Activated CD4-positive, alpha-beta memory T cell treated with anti-CD3 and anti-CD28 coated beads for 36 hours (primary cell): Measurements from ENCODE around the gene AK9. TPM values are rescaled to one million over a fixed set of nuclear protein-coding genes. Genes with fewer than 3 reads are reported as not detected.

Experiments
- CTCF ChIA-PET: fragments of 350-600 bp; sonication (Branson Sonifier 250); formaldehyde crosslinking; loops from one replicate; lab custom pipeline; 2021; ENCODE audit warnings: antibody characterized with exemption, inconsistent platforms; lab: Charles Lee
- POLR2A ChIA-PET: fragments of 350-600 bp; sonication (Branson Sonifier 250); formaldehyde crosslinking; loops from one replicate; lab custom pipeline; 2021; ENCODE audit warnings: antibody characterized with exemption; lab: Charles Lee
- DNase-seq: peaks from one replicate; pipeline ENCODE4 v3.0.0-alpha.2; 2020
- H3K27ac Mint-ChIP-seq: one replicate; pipeline ENCODE4 v1.8.0; 2021; ENCODE audit warnings: mixed read lengths
- H3K27me3 Mint-ChIP-seq: one replicate; pipeline ENCODE4 v1.8.0; 2021; ENCODE audit warnings: mixed read lengths
- H3K36me3 Mint-ChIP-seq: one replicate; pipeline ENCODE4 v1.8.0; 2021; ENCODE audit warnings: mixed read lengths
- H3K4me1 Mint-ChIP-seq: one replicate; pipeline ENCODE4 v1.8.0; 2021; ENCODE audit warnings: low read depth, mixed read lengths
- H3K4me3 Mint-ChIP-seq: one replicate; pipeline ENCODE4 v1.8.0; 2021; ENCODE audit warnings: mild to moderate bottlenecking, mixed read lengths
- H3K9me3 Mint-ChIP-seq: one replicate; pipeline ENCODE4 v1.8.0; 2021; ENCODE audit warnings: mixed read lengths
- intact Hi-C: fragments of 100-400 bp; cut with micrococcal nuclease; formaldehyde crosslinking; loops from one replicate; pipeline ENCODE4 v1.15.1; 2023
- total RNA-seq, 2 experiments: library from RNA; stranded (reverse); gene quantifications; one replicate each; pipeline ENCODE4 v1.2.3, GENCODE V29; 2021

The AK9 gene
- total RNA-seq, 2 experiments from 2014 or later, result 2.2 to 2.8 TPM

DNA sequence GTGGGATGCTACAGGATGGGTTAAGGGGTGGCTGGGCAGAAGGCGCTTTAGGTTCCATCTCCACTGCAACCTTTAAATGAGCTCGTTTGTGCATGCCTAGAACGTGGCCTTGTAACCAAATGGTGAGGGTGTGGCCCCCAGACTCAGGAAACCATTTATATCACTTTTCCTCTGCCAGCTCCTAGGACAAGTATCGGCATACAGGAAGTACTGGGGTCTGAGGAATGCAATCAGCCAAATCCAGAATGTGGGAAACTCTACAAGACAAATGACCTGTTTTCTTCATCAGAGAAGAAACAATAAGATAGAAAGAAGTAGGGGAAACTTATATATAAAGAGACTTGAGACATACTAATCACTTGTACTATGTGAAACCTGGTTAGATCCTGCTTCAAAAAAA lies 21.2 kb downstream of the AK9 start:
- DNase-seq, result no peak
- CTCF ChIA-PET, result no interaction called here
- no peaks in the 10 kb centered on the region for H3K27me3 Mint-ChIP-seq
- POLR2A ChIA-PET, result no interaction called here
- no peaks in the 10 kb centered on the region for H3K4me1 Mint-ChIP-seq
- no peak overlapping the region for H3K27ac Mint-ChIP-seq
- intact Hi-C loops, result no loop called here
- no peaks in the 10 kb centered on the region for H3K9me3 Mint-ChIP-seq
- H3K36me3 Mint-ChIP-seq, result peaks cover 21% of the 10 kb centered on the region
- H3K4me3 Mint-ChIP-seq, result no peak overlapping the region

DNA sequence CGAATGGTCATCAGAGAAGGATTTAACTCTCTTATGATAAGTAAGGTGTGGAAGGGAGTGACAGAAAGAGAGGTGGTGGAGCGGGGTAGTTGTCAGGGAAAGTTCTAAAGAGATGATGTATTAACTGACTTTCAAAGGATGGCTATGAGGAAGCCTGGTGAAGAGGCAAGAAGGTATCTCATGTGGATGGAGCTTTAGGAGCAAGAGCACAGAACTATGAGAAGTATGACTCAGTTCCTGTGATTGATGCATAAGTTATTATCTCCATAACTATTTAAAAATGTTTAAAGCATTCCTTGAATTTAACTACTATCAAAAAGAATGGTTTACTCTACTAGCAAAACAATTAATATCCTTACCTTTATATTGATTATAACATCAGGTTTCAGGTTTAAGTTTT lies 28.8 kb downstream of the AK9 start:
- intact Hi-C loops, result no loop called here
- H3K27ac Mint-ChIP-seq, result no peak overlapping the region
- no peaks in the 10 kb centered on the region for H3K36me3 Mint-ChIP-seq
- ChIA-PET POLR2A (no interaction called here), CTCF (no interaction called here)
- peaks cover 2% of the 10 kb centered on the region for H3K4me1 Mint-ChIP-seq
- H3K4me3 Mint-ChIP-seq, result no peak overlapping the region
- no peaks in the 10 kb centered on the region for H3K27me3 Mint-ChIP-seq
- DNase-seq, result no peak
- H3K9me3 Mint-ChIP-seq, result no peaks in the 10 kb centered on the region

DNA sequence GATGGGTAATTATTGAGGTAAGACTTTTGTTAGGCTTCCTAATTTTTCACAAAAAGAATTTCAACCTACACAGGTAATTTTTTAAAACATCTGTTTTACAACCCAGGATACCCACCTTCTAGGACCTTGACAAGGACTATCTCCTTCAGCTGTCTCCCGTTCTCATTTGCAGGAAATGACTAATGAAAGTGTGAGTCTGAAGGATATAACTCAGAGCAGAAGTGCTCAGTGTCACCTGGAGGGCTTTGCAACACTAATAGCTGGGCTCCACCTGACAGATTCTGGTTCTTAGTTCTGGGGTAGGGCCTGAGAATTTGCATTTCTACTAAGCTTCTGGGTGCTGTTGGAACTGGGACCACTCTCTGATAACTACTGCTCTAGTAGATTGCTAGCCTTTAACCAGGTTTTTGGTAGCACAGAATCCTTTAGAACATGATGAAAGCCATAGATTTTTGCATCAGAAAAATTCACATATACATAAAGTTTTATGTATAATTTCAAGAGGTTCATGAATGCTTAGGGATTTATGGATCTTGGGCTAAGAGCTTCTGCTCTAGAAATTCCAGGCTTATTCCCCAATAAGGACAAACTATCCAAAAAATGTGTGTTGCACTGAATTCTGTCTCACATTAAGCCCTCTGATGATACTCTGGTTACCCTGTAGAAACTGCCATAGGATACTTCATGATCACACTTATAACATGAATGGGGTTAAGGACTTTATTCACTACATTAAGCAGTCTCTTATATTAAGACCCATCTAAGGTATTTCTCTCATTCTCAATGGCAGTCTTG lies 30.3 kb downstream of the AK9 start:
- H3K4me1 Mint-ChIP-seq, result peaks cover 2% of the 10 kb centered on the region
- POLR2A ChIA-PET, result no interaction called here

DNA sequence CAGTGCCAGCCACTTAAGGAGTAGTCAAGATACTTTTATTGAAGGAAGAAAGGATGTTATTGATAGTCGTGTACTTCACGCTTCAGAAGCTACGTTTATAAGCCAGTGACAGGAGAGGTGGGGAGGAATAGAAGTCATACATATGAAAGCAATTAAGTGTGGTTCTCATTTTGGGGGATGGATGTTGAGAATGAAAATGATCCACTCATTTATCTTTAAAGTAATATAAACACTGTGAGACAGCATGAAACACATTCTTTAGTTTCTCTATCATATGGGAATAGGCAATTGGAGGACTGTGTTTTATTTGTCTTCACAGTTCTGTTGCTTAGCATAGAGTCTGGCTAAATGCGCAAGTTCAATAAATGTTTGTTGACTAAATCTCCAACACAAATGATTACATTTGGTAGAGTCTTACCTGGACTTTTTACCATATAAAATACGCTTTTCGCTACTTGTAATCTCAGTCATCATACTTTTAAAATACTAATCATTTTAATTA lies 35.2 kb downstream of the AK9 start:
- peaks cover 2% of the 10 kb centered on the region for H3K4me1 Mint-ChIP-seq
- POLR2A ChIA-PET, result no interaction called here
- DNase-seq, result no peak
- no peaks in the 10 kb centered on the region for H3K9me3 Mint-ChIP-seq
- no peaks in the 10 kb centered on the region for H3K36me3 Mint-ChIP-seq
- H3K4me3 Mint-ChIP-seq, result no peak overlapping the region
- no peaks in the 10 kb centered on the region for H3K27me3 Mint-ChIP-seq
- CTCF ChIA-PET, result no interaction called here
- H3K27ac Mint-ChIP-seq, result no peak overlapping the region
- intact Hi-C loops, result no loop called here

More for the DNA sequence above, 30.3 kb downstream of the AK9 start:
- H3K9me3 Mint-ChIP-seq, result no peaks in the 10 kb centered on the region
- CTCF ChIA-PET, result no interaction called here
- intact Hi-C loops, result no loop called here
- no peak overlapping the region for H3K4me3 Mint-ChIP-seq
- no peaks in the 10 kb centered on the region for H3K36me3 Mint-ChIP-seq
- no peaks in the 10 kb centered on the region for H3K27me3 Mint-ChIP-seq
- DNase-seq, result peak; percentile 16
- H3K27ac Mint-ChIP-seq, result no peak overlapping the region

DNA sequence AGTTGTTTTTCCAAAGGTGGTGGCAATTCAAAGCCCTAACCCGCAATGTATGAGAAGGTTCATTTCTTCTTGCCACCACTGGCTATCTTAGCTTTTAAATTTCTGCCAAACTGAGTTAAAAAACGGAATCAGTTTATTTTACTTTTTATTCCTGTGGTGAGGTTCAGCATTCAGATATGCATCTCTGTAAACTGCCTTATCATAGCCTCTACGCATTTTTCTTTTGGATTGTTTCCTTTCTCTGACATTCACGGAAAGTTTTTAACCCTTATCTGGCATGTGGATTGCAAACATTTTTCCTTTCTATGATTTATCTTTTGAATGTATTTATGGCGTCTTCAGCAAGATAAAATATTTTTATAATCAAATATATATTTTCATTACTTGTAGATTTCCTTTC lies 37.7 kb downstream of the AK9 start:
- H3K9me3 Mint-ChIP-seq, result no peaks in the 10 kb centered on the region
- H3K36me3 Mint-ChIP-seq, result no peaks in the 10 kb centered on the region
- ChIA-PET POLR2A (no interaction called here), CTCF (no interaction called here)
- no peak overlapping the region for H3K27ac Mint-ChIP-seq
- DNase-seq, result no peak
- no peaks in the 10 kb centered on the region for H3K27me3 Mint-ChIP-seq
- H3K4me3 Mint-ChIP-seq, result no peak overlapping the region
- intact Hi-C loops, result no loop called here
- H3K4me1 Mint-ChIP-seq, result no peaks in the 10 kb centered on the region

DNA sequence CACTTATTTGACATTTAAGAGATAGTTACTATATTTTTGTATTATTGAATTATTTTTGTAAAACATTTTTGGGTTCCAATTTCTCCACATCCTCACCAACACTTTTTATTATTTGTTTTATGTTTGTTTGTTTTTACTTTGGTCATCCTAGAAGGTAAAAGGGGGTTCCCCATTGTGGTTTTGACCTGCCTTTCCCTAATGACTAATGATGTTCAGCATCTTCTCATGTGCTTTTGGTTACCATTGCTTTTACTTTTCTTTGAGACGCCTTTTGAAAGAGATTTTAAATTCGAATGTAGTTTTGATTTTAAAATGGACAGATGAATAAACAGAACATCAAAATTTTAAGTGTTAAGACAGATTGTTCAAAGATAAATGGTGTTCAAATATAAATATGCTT lies 46.9 kb downstream of the AK9 start:
- H3K4me1 Mint-ChIP-seq, result no peaks in the 10 kb centered on the region
- ChIA-PET POLR2A (no interaction called here), CTCF (no interaction called here)
- H3K36me3 Mint-ChIP-seq, result peaks cover 37% of the 10 kb centered on the region
- no peaks in the 10 kb centered on the region for H3K27me3 Mint-ChIP-seq
- H3K9me3 Mint-ChIP-seq, result peaks cover 3% of the 10 kb centered on the region
- DNase-seq, result no peak
- intact Hi-C loops, result no loop called here
- H3K27ac Mint-ChIP-seq, result no peak overlapping the region
- H3K4me3 Mint-ChIP-seq, result no peak overlapping the region

DNA sequence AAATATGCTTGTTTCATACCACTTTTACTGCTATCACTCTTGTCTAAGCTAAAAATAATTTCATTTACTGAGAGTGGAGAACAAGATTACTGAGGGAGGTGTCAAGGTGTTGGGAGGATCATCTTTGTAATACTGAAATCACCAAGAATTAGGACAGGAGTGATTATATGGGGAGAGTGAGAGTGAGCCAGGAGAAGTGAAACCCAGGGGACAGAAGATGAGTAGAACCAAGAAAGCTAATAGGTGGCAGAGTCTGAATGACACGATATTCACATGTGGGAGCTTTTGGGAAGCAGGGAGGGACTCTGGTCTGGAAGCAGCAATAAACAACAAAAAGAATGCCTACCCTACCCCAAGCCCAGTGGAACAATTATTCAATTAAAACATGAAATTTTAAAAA lies 58.6 kb downstream of the AK9 start:
- DNase-seq, result no peak

DNA sequence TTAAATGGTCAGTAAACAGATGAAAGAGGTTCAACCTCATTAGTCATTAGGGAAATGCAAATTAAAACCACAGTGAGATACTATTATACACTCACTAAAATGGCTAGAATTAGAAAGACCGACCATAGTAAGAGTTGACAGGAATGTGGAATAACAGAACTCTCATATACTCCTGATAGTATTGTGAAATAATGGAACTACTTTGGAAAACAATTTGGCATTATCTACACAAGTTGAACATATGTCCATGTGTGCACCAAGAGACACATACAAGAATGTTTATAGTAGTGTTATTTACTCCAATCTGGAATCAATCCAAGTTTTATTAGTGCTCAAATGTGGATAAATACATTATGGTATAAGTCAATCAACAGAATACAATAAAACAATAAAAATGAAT lies 59.6 kb downstream of the AK9 start:
- CTCF ChIA-PET, result no interaction called here
- peaks cover 6% of the 10 kb centered on the region for H3K4me1 Mint-ChIP-seq
- no peak for DNase-seq
- intact Hi-C loops, result no loop called here
- no peak overlapping the region for H3K27ac Mint-ChIP-seq
- peaks cover 12% of the 10 kb centered on the region for H3K36me3 Mint-ChIP-seq
- H3K27me3 Mint-ChIP-seq, result no peaks in the 10 kb centered on the region
- H3K9me3 Mint-ChIP-seq, result no peaks in the 10 kb centered on the region
- no peak overlapping the region for H3K4me3 Mint-ChIP-seq
- POLR2A ChIA-PET, result no interaction called here

More for the DNA sequence above, 58.6 kb downstream of the AK9 start:
- CTCF ChIA-PET, result no interaction called here
- no peak overlapping the region for H3K4me3 Mint-ChIP-seq
- intact Hi-C loops, result no loop called here
- peaks cover 12% of the 10 kb centered on the region for H3K36me3 Mint-ChIP-seq
- no peak overlapping the region for H3K27ac Mint-ChIP-seq
- H3K4me1 Mint-ChIP-seq, result peaks cover 6% of the 10 kb centered on the region
- H3K27me3 Mint-ChIP-seq, result no peaks in the 10 kb centered on the region
- POLR2A ChIA-PET, result no interaction called here
- H3K9me3 Mint-ChIP-seq, result no peaks in the 10 kb centered on the region

DNA sequence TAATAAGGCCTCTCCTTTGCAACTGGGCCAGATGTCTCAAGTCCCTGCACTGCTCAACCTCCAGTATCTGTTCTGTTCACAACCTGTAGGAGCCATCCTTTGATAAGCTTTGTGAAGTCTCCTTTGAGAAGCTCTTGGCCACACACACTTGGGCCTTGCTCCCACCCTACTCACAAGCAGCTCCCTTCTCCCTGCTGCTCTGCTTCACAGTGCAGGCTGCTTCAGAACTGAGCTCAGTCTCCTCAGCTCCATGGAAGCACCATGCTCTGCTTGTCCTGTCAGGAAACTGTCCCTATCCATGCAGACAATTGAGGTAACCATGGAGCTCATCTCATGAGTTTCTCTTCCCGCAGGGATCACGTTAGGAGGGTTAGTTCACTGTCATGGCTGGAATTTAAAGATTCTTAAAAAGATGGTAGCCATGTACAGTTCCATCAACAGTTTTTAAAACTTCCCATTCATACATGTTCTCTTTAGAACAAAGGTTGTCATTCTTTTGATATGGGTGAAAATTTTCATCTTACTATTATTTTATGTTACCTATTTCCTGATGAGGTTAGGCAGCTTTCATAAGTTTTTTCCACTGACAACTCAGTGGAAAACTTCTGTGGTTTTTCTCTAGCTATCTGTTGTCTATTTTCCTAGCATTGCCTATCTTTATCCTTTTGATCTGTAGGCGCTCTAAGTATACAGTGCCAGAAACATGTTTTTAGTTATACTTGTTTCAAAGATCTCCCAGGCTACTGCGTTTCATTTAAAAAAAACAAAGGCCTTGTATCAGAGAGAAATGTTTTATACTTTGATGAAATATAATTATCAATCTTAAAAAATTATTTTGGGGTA lies 62.6 kb downstream of the AK9 start:
- ChIA-PET POLR2A (interaction anchor here (0.6 kb wide), 1 partner anchor 1628 kb away, joined by 4 read pairs; no protein-coding TSS in a partner anchor), CTCF (interaction anchor here (0.5 to 1.4 kb wide), 2 partner anchors 16 to 77 kb away, joined by 3 to 4 read pairs; no protein-coding TSS in a partner anchor)
- Mint-ChIP-seq H3K27me3 (no peaks in the 10 kb centered on the region), H3K4me3 (no peak overlapping the region), H3K9me3 (peaks cover 14% of the 10 kb centered on the region), H3K4me1 (peaks cover 6% of the 10 kb centered on the region), H3K36me3 (peaks cover 12% of the 10 kb centered on the region), H3K27ac (no peak overlapping the region)
- DNase-seq, result no peak
- intact Hi-C loops, result no loop called here

DNA sequence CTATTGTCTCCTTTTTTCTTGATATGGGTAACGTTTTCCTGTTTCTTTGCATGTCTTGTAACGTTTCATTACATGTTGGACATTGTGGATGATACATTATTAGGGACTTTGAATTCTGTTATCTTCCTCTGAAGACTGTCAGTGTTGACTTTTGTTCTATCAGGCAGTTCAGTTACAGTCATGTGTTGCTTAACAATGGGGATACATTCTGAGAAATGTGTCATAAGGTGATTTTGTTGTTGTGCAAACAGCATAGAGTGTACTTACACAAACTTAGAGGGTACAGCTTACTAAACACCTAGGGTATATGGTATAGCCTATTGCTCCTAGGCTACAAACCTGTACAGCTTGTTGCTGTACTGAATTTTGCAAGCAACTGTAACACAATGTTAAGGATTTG lies 64.7 kb downstream of the AK9 start:
- peaks cover 14% of the 10 kb centered on the region for H3K9me3 Mint-ChIP-seq
- H3K27me3 Mint-ChIP-seq, result no peaks in the 10 kb centered on the region
- ChIA-PET POLR2A (no interaction called here), CTCF (no interaction called here)
- no peak overlapping the region for H3K4me3 Mint-ChIP-seq
- peaks cover 6% of the 10 kb centered on the region for H3K4me1 Mint-ChIP-seq
- intact Hi-C loops, result no loop called here
- H3K36me3 Mint-ChIP-seq, result no peaks in the 10 kb centered on the region
- no peak overlapping the region for H3K27ac Mint-ChIP-seq
- DNase-seq, result no peak

DNA sequence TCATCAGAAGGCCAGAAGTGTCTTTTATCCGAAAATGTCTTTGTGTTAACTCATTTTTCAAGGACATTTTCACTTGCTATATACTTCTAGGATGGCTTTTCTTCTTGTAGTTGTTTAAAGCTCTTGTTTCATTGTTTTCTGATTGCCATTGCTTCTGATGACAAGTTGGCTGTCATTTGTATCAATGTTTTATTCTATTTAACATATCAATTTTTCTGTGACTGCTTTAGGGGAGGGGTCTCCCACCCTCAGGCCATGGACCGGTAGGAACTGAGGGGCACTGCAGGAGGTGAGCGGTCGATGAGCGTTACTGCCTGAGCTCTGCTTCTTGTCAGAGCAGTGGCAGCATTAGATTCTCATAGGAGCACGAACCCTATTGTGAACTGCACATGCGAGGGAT lies 65.8 kb downstream of the AK9 start:
- Mint-ChIP-seq H3K27ac (no peak overlapping the region), H3K9me3 (peaks cover 14% of the 10 kb centered on the region), H3K4me3 (no peak overlapping the region), H3K27me3 (no peaks in the 10 kb centered on the region), H3K36me3 (no peaks in the 10 kb centered on the region), H3K4me1 (peaks cover 6% of the 10 kb centered on the region)
- no peak for DNase-seq
- intact Hi-C loops, result no loop called here
- CTCF ChIA-PET, result interaction anchor here (0.7 kb wide), 1 partner anchor 937 kb away, joined by 3 read pairs; no protein-coding TSS in a partner anchor
- POLR2A ChIA-PET, result no interaction called here

DNA sequence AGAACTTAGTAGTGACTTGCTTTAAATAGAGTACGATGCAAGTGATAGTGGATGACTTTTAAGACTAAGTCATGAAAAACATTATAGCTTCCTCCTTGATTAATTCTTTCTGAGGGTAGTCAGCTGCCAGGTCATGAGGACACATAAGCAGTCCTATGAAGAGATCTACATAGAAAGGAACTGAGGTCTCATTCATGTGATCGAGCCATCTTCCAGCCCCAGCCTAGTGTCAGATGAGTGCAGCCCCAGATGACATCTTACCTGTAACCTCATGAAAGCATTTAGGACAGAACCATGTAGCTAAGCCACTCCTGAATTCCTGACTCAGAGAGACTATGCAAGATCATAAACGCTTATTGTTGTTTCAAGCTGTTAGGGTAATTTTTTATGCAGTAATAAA lies 67.7 kb downstream of the AK9 start:
- no peak for DNase-seq
- no peaks in the 10 kb centered on the region for H3K27me3 Mint-ChIP-seq
- no peak overlapping the region for H3K4me3 Mint-ChIP-seq
- H3K27ac Mint-ChIP-seq, result no peak overlapping the region
- CTCF ChIA-PET, result no interaction called here
- H3K36me3 Mint-ChIP-seq, result no peaks in the 10 kb centered on the region
- peaks cover 14% of the 10 kb centered on the region for H3K9me3 Mint-ChIP-seq
- peaks cover 4% of the 10 kb centered on the region for H3K4me1 Mint-ChIP-seq
- intact Hi-C loops, result no loop called here
- POLR2A ChIA-PET, result no interaction called here
